GM12878 (cell line): ENCODE measurements around the gene ADSS1. TPM values are rescaled to one million over a fixed set of nuclear protein-coding genes. Genes with fewer than 3 reads are reported as not detected.

Experiments
- ATAC-seq: fragments of 200-7000 bp; cut with Tn5 transposase; 3 replicates; pipeline ENCODE4 v1.9.1; 2020; ENCODE audit warnings: mild to moderate bottlenecking, moderate library complexity
- BruUV-seq: library from RNA; stranded (reverse); fragments of 400-500 nt; replicated peaks from 2 replicates; lab custom pipeline; 2021; lab: Mats Ljungman, UMichigan
- CTCF ChIA-PET: fragments of 300-600 bp; sonication (Branson Sonifier 250); formaldehyde crosslinking; extraction: SDS; loops from one replicate; lab custom pipeline; 2021; ENCODE audit warnings: inconsistent platforms; lab: Yijun Ruan, JAX
- POLR2A ChIA-PET: fragments of 350-600 bp; formaldehyde crosslinking; extraction: SDS; loops from one replicate; lab custom pipeline; 2021; ENCODE audit warnings: inconsistent platforms; lab: Charles Lee
- RAD21 ChIA-PET: fragments of 300-600 bp; sonication (Branson Sonifier 250); formaldehyde crosslinking; loops from one replicate; lab custom pipeline; 2023; ENCODE audit warnings: antibody characterized with exemption; ENCODE audit not compliant: unreplicated experiment; lab: Charles Lee
- SMC1A ChIA-PET: fragments of 300-600 bp; sonication (Branson Sonifier 250); formaldehyde crosslinking; loops from one replicate; lab custom pipeline; 2023; ENCODE audit not compliant: unreplicated experiment, uncharacterized antibody; lab: Charles Lee
- DNase-seq: peaks from one replicate; pipeline ENCODE4 v3.0.0-alpha.2; 2011; ENCODE audit warnings: low read depth, low spot score
- FAIRE-seq: peaks from 3 replicates; lab custom pipeline; 2011; peaks lifted over from hg19 to GRCh38; lab: Jason Lieb, UNC
- H2AFZ ChIP-seq: 2 replicates; pipeline ENCODE4 v1.6.0; 2011; ENCODE audit warnings: low read depth, low read length, control low read depth; ENCODE audit not compliant: control insufficient read depth
- H3K27ac ChIP-seq: 2 replicates; pipeline ENCODE4 v1.5.1; 2011; ENCODE audit warnings: control low read depth; ENCODE audit not compliant: control insufficient read depth, insufficient read depth
- H3K27me3 ChIP-seq, 2 experiments: replicated peaks in 1 of 2; 2 replicates each; pipeline versions ENCODE4 v1.6.0 to v1.6.1; 2011; ENCODE audit warnings: low read length in 1 of 2; ENCODE audit not compliant: control insufficient read depth in 2 of 2, insufficient read depth in 2 of 2
- H3K36me3 ChIP-seq, 2 experiments: 2 replicates each; pipeline ENCODE4 v1.5.1; 2011; ENCODE audit warnings: low read length in 1 of 2; ENCODE audit not compliant: control insufficient read depth in 2 of 2, insufficient read depth in 2 of 2
- H3K4me1 ChIP-seq: 2 replicates; pipeline ENCODE4 v1.6.1; 2011; ENCODE audit warnings: mild to moderate bottlenecking, low read length, moderate library complexity, mixed read lengths; ENCODE audit not compliant: control insufficient read depth, insufficient read depth
- H3K4me2 ChIP-seq: 2 replicates; pipeline ENCODE4 v1.6.0; 2011; ENCODE audit warnings: control low read depth; ENCODE audit not compliant: control insufficient read depth, insufficient read depth
- H3K4me3 ChIP-seq: fragments of 200-600 bp; sonication (generic); 2 replicates; pipeline ENCODE4 v1.5.1; 2016
- H3K79me2 ChIP-seq: 2 replicates; pipeline ENCODE4 v1.6.0; 2011; ENCODE audit warnings: low read length; ENCODE audit not compliant: control insufficient read depth, insufficient read depth
- H3K9ac ChIP-seq: 2 replicates; pipeline ENCODE4 v1.8.0; 2011; ENCODE audit warnings: low read length, control low read depth, mixed read lengths; ENCODE audit not compliant: control insufficient read depth, insufficient read depth
- H3K9me3 ChIP-seq: replicated peaks from 3 replicates; pipeline ENCODE4 v1.5.1; 2011; ENCODE audit warnings: mild to moderate bottlenecking, low read length; ENCODE audit not compliant: control insufficient read depth, insufficient read depth
- H4K20me1 ChIP-seq: 2 replicates; pipeline ENCODE4 v1.6.0; 2011; ENCODE audit not compliant: control insufficient read depth, insufficient read depth
- TARDBP ChIP-seq: IDR thresholded peaks from 2 replicates; pipeline ENCODE4 v1.6.1; 2016; ENCODE audit warnings: borderline replicate concordance
- YBX1 ChIP-seq: fragments of 450-650 bp; IDR thresholded peaks from 2 replicates; pipeline ENCODE4 v1.6.1; 2016; ENCODE audit warnings: antibody characterized with exemption
- ZBTB40 ChIP-seq: fragments of 450-650 bp; IDR thresholded peaks from 2 replicates; pipeline ENCODE4 v1.6.1; 2016; ENCODE audit warnings: mild to moderate bottlenecking, moderate library complexity, borderline replicate concordance
- ZNF384 ChIP-seq: IDR thresholded peaks from 2 replicates; pipeline ENCODE4 v1.6.1; 2012; ENCODE audit warnings: low read depth, mild to moderate bottlenecking, low read length, improper control_type of control experiment, borderline replicate concordance
- WGBS: methylation state at CpG from one replicate; pipeline ENCODE4 v1.1.6; 2016; ENCODE audit warnings: low lambda C conversion rate; ENCODE audit not compliant: insufficient replicate concordance, insufficient coverage; ENCODE audit errors: missing lambda C conversion rate; 5-methylcytosine and 5-hydroxymethylcytosine counted together
- in situ Hi-C: fragments of 300-500 bp; cut with MboI; formaldehyde crosslinking; loops from 9 replicates; pipeline ENCODE4 v1.14.3; 2018; ENCODE audit warnings: mixed read lengths
- intact Hi-C: fragments of 100-400 bp; cut with micrococcal nuclease; formaldehyde crosslinking; loops from one replicate; pipeline ENCODE4 v1.14.2; 2022; ENCODE audit not compliant: unreplicated experiment
- polyA plus RNA-seq, 11 experiments: library from polyadenylated mRNA; depleted of rRNA in 4 of 11; unstranded in 6 of 11; stranded (reverse) in 5 of 11; fragments of >200 nt; fragmentation: Nextera tagmentation in 4 of 11; fragmentation: Illumina TruSeq in 1 of 11; extraction: Ambion mirVana in 4 of 11; extraction: Trizol in 1 of 11; gene quantifications; 1 replicate in 1 of 11; 2 replicates in 10 of 11; pipeline versions ENCODE4 v1.2.1 to v1.2.3, GENCODE V29; 2011 to 2016; ENCODE audit warnings: inconsistent platforms in 2 of 11, missing spikeins in 2 of 11, low read depth in 1 of 11
- total RNA-seq, 4 experiments: library from RNA; depleted of rRNA in 3 of 4; stranded (reverse); fragments of >200 nt in 3 of 4; fragmentation: Illumina TruSeq in 1 of 4; extraction: Trizol in 1 of 4; gene quantifications; 2 replicates each; pipeline versions ENCODE4 v1.2.1 to v1.2.3, GENCODE V29; 2013 to 2021

ADSS1 gene
- total and polyA plus RNA-seq, 10 of the 15 experiments (the other 5 are each of a cell fraction or from before 2014, with no cell fraction given) = 0.11 to 0.45 (median 0.28) TPM; not detected in 5

- Histone ChIP-seq H3K9ac (no peak overlapping the region), H3K79me2 (no peaks in the 10 kb centered on the region), H3K4me2 (no peak overlapping the region), H2AFZ (no peak overlapping the region), H3K4me3 (no peak overlapping the region), H3K4me1 (no peaks in the 10 kb centered on the region), H3K9me3 (no peaks in the 10 kb centered on the region), H3K36me3 (peaks cover 0 to 4% of the 10 kb centered on the region in 2 experiments; a peak in 2 of 4 replicates), H4K20me1 (peaks cover 3% of the 10 kb centered on the region; the same call in 1 of the 2 replicates), H3K27me3 (no peaks in the 10 kb centered on the region), H3K27ac (no peak overlapping the region)
- ATAC-seq (no peak), DNase-seq (no peak), FAIRE-seq (no peak)
- 96% methylated on average over 15 of the region's 16 CpGs for WGBS
- ChIA-PET SMC1A (no interaction called here), RAD21 (no interaction called here), CTCF (no interaction called here), POLR2A (no interaction called here)
- BruUV-seq = no TSS peak
- in situ Hi-C loops = no loop called here
- no peak for TF ChIP-seq TARDBP
- TF ChIP-seq ZNF384 = no peak
- no peak for TF ChIP-seq YBX1
- TF ChIP-seq ZBTB40 = no peak
- intact Hi-C loops = no loop called here
Measured at GRCh38 chr14:104783484-104784217, 59.6 kb downstream of the ADSS1 start.
